Ectodermal cell (in vitro differentiated cells): Measurements from ENCODE around the gene SNED1.
"Not testable (repeated sequence)": the region's sequence is repeated elsewhere in the genome, so short reads cannot be mapped to it uniquely, and the experiment has no call there.

Experiments
- H3K27ac ChIP-seq: 2 replicates; pipeline ENCODE4 v1.7.0; 2013; ENCODE audit warnings: mild to moderate bottlenecking, low read depth, low read length; ENCODE audit not compliant: insufficient read depth, poor library complexity, severe bottlenecking
- H3K27me3 ChIP-seq: 2 replicates; pipeline ENCODE4 v1.7.0; 2013; ENCODE audit warnings: mild to moderate bottlenecking, low read length; ENCODE audit not compliant: insufficient read depth, control insufficient read depth, poor library complexity, severe bottlenecking
- H3K36me3 ChIP-seq: one replicate; pipeline ENCODE4 v1.7.0; 2013; ENCODE audit warnings: low read length; ENCODE audit not compliant: control insufficient read depth, insufficient read depth
- H3K4me1 ChIP-seq: one replicate; pipeline ENCODE4 v1.7.0; 2013; ENCODE audit warnings: low read length; ENCODE audit not compliant: control insufficient read depth, insufficient read depth
- H3K4me3 ChIP-seq: 2 replicates; pipeline ENCODE4 v1.7.0; 2013; ENCODE audit warnings: low read depth, low read length, control low read depth; ENCODE audit not compliant: insufficient read depth
- H3K9me3 ChIP-seq: 2 replicates; pipeline ENCODE4 v1.7.0; 2013; ENCODE audit warnings: mild to moderate bottlenecking, low read length, moderate library complexity; ENCODE audit not compliant: control insufficient read depth
- WGBS, 2 experiments: methylation state at CpG; one replicate each; pipeline ENCODE4 v1.1.7; 2013; ENCODE audit warnings: missing lambda C conversion rate in 2 of 2; 5-methylcytosine and 5-hydroxymethylcytosine counted together

SNED1 gene

GRCh38 chr2:240974771-240975572 is 23.4 kb upstream of the SNED1 start:
- no peak overlapping the region for H3K27ac ChIP-seq
- H3K4me3 ChIP-seq = no peak overlapping the region
- 78 to 83% methylated on average over 9 to 10 of the region's 10 CpGs for WGBS, 2 experiments
- no peaks in the 10 kb centered on the region for H3K36me3 ChIP-seq
- H3K27me3 ChIP-seq = no peaks in the 10 kb centered on the region
- H3K9me3 ChIP-seq = no peaks in the 10 kb centered on the region
- H3K4me1 ChIP-seq = peaks cover 2% of the 10 kb centered on the region

GRCh38 chr2:240975903-240976302 is 22.5 kb upstream of the SNED1 start:
- not testable (repeated sequence) for H3K27ac ChIP-seq, H3K4me3 ChIP-seq, H3K27me3 ChIP-seq, H3K4me1 ChIP-seq, H3K9me3 ChIP-seq, H3K36me3 ChIP-seq
- whole genome bisulfite sequencing, 2 experiments = 80 to 85% methylated on average over 4 of the region's 4 CpGs

GRCh38 chr2:240981280-240981679 is 17.1 kb upstream of the SNED1 start:
- no peak overlapping the region for H3K27ac ChIP-seq
- 68% methylated on average over 4 of the region's 4 CpGs for WGBS, 2 experiments
- no peaks in the 10 kb centered on the region for H3K36me3 ChIP-seq
- H3K4me3 ChIP-seq = no peak overlapping the region
- H3K9me3 ChIP-seq = no peaks in the 10 kb centered on the region
- peaks cover 30% of the 10 kb centered on the region for H3K27me3 ChIP-seq
- no peaks in the 10 kb centered on the region for H3K4me1 ChIP-seq

- Histone ChIP-seq H3K9me3 (no peaks in the 10 kb centered on the region), H3K4me3 (no peak overlapping the region), H3K4me1 (no peaks in the 10 kb centered on the region), H3K27me3 (peaks cover 30% of the 10 kb centered on the region), H3K27ac (no peak overlapping the region), H3K36me3 (no peaks in the 10 kb centered on the region)
- 89 to 91% methylated on average over 25 of the region's 25 CpGs for WGBS, 2 experiments
Measured at GRCh38 chr2:240981871-240982800, 16.3 kb upstream of the SNED1 start.

GRCh38 chr2:240982821-240983281 is 15.6 kb upstream of the SNED1 start:
- no peaks in the 10 kb centered on the region for H3K36me3 ChIP-seq
- no peak overlapping the region for H3K27ac ChIP-seq
- peaks cover 30% of the 10 kb centered on the region for H3K27me3 ChIP-seq
- no peaks in the 10 kb centered on the region for H3K4me1 ChIP-seq
- no peaks in the 10 kb centered on the region for H3K9me3 ChIP-seq
- H3K4me3 ChIP-seq = no peak overlapping the region
- WGBS, 2 experiments = 92 to 93% methylated on average over 8 of the region's 8 CpGs

- peaks cover 30% of the 10 kb centered on the region for H3K27me3 ChIP-seq
- 8 to 10% methylated on average over 45 of the region's 45 CpGs for WGBS, 2 experiments
Measured at GRCh38 chr2:240983361-240983995, 14.9 kb upstream of the SNED1 start.

GRCh38 chr2:240983996-240984498 is 14.4 kb upstream of the SNED1 start:
- WGBS, 2 experiments = 83 to 87% methylated on average over 18 of the region's 18 CpGs
- peaks cover 30% of the 10 kb centered on the region for H3K27me3 ChIP-seq
- no peaks in the 10 kb centered on the region for H3K9me3 ChIP-seq
- H3K4me1 ChIP-seq = no peaks in the 10 kb centered on the region
- no peak overlapping the region for H3K4me3 ChIP-seq
- no peaks in the 10 kb centered on the region for H3K36me3 ChIP-seq
- H3K27ac ChIP-seq = no peak overlapping the region

More at GRCh38 chr2:240983361-240983995, 14.9 kb upstream of the SNED1 start:
- Histone ChIP-seq H3K27ac (no peak overlapping the region), H3K36me3 (no peaks in the 10 kb centered on the region), H3K4me3 (no peak overlapping the region), H3K9me3 (no peaks in the 10 kb centered on the region), H3K4me1 (no peaks in the 10 kb centered on the region)

GRCh38 chr2:240985881-240986786 is 12.3 kb upstream of the SNED1 start:
- H3K4me3 ChIP-seq = no peak overlapping the region
- WGBS, 2 experiments = 83 to 85% methylated on average over 20 of the region's 20 CpGs
- H3K36me3 ChIP-seq = no peaks in the 10 kb centered on the region
- no peaks in the 10 kb centered on the region for H3K4me1 ChIP-seq
- H3K9me3 ChIP-seq = no peaks in the 10 kb centered on the region
- H3K27me3 ChIP-seq = peaks cover 28% of the 10 kb centered on the region
- H3K27ac ChIP-seq = no peak overlapping the region

- Histone ChIP-seq H3K27me3 (peaks cover 21% of the 10 kb centered on the region), H3K4me1 (no peaks in the 10 kb centered on the region), H3K27ac (no peak overlapping the region), H3K36me3 (no peaks in the 10 kb centered on the region), H3K4me3 (no peak overlapping the region), H3K9me3 (no peaks in the 10 kb centered on the region)
- 92 to 93% methylated on average over 11 of the region's 11 CpGs for WGBS, 2 experiments
Measured at GRCh38 chr2:240986787-240987411, 11.5 kb upstream of the SNED1 start.
